ENCODE results near the gene MRFAP1L1. TPM values are rescaled to one million over a fixed set of nuclear protein-coding genes. Genes with fewer than 3 reads are reported as not detected.
"Not testable (repeated sequence)": the region's sequence is repeated elsewhere in the genome, so short reads cannot be mapped to it uniquely, and the experiment has no call there.

Gene MRFAP1L1
- 10 to 100 TPM; 44.0 to 55.1 TPM for total RNA-seq

DNA sequence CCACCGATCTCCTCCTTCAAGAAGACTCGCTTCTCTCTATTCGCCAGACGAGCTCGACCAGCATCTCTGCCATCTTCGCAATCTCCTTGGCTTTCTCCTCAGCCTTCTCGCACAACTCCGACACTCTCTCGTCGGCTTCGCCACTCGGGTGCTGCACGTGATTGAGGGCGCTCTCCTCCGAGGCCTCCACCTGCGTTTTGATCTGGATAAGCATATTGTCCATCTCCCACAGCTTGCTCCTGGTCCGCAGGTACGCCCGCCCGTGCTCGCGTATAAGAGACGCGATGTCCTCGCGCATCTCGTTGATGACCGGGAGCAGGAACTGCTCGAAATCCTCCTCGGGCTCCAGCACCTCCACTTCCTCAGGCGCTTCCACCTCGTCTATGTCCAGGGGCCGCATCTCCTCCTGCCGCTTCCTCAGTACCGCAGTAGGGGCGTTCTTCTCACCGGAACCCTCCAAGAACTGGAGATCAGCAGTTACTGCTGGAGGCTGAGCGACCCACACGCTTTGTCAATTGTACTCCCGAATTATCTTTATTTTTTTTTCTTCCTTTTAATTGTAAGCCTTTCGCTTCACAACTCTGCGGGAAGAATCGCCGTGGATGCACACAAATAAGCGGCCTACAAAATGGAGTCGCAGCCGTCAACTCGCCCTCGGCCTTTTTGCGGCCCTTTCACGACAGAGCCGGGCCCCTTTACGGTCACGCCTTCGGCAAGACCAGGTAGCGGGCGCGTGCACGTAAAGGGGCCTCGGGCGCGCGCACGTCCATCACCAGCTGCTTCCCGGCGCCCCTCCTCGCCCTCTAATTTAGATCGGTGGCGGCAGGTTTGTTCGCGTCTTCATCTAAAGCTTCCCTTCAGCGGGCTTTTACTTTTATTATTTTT lies at the start of gene MRFAP1L1:
MRFAP1L1 (minus strand) TSS at position 636 of the 885 bp plus-strand sequence; CDS start at position 400, 236 bp downstream.
- peak within 1 kb of the TSS; percentile 99 for H3K4me3 Mint-ChIP-seq

DNA sequence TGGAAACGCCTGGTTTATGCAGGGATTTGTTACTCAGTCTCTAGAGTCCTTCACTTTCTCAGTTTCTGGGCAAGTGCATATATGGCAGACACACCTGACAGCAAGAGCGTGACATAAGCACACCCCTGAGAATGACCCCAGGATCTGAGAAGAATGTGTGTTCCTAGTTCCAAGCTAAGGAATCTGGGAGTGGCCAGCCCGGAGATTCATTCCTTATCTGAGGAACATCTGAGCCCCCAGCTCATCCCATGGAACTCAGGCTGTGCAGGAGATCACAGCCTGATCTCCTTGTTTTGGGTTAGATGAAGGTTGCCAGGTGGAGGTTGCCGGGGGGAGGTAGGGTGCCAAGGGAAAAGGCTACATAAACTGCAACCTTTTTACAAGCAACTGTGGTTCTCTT lies 49.1 kb upstream of the MRFAP1L1 start:
- DNase-seq (ENCODE audit: low spot score) (no peak), ATAC-seq (no peak)
- H3K9me3 Mint-ChIP-seq = no peaks in the 10 kb centered on the region
- H3K36me3 Mint-ChIP-seq = no peaks in the 10 kb centered on the region
- H3K27me3 Mint-ChIP-seq = no peaks in the 10 kb centered on the region
- H3K27ac Mint-ChIP-seq = no peak overlapping the region
- H3K4me1 Mint-ChIP-seq (ENCODE audit: low read depth in 2 of 2) = no peaks in the 10 kb centered on the region
- no peak overlapping the region for H3K4me3 Mint-ChIP-seq

More for the DNA sequence above, at the start of gene MRFAP1L1:
- Mint-ChIP-seq H3K36me3 (peaks cover 31% of the 10 kb centered on the region), H3K27ac (peak within 1 kb of the TSS; percentile 94 to 98), H3K4me1 (ENCODE audit: low read depth in 2 of 2) (peaks cover 54 to 67% of the 10 kb centered on the region in 2 donors), H3K9me3 (no peaks in the 10 kb centered on the region), H3K27me3 (no peaks in the 10 kb centered on the region)
- DNase-seq (ENCODE audit: low spot score) (peak; percentile 98), ATAC-seq (peak; percentile 90 to 93)

- not testable (repeated sequence) for H3K4me1 Mint-ChIP-seq (ENCODE audit: low read depth in 2 of 2); H3K27me3 Mint-ChIP-seq; H3K9me3 Mint-ChIP-seq; H3K4me3 Mint-ChIP-seq; H3K27ac Mint-ChIP-seq; DNase-seq (ENCODE audit: low spot score); H3K36me3 Mint-ChIP-seq; ATAC-seq
Observed at GRCh38 chr4:6756345-6756744, 46.7 kb upstream of the MRFAP1L1 start.

DNA sequence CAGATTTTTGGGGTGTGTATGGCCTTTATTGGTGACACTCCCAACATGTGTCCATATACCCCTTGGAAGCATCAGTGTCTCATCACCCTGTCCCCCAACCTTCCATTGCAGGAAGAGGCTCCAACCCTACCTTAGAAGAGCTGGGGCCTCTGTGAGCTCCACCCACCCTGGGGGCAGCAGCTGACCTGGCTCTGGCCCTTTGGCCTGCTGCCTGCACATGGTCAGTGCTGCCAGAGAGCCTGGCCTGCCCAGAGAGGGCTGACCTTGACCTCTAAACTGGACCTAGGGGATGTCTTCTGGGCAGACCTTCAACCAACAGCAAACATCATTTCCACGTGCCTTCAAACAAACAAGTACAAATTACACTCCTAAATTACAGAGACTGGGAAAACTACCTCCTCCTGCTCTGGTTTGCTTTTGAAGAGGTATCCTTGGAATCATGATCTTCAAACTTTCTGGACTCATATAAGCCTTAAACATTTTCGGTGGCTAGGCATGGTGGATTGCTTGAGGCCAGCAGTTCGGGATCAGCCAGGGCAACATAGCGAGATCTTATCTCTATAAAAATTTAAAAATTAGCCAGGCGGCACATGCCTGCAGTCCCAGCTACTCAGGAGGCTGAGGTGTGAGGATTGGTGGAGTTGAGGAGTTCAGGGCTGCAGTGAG lies 45.6 kb upstream of the MRFAP1L1 start:
- no peaks in the 10 kb centered on the region for H3K36me3 Mint-ChIP-seq
- H3K27ac Mint-ChIP-seq = no peak overlapping the region
- DNase-seq (ENCODE audit: low spot score) = no peak
- H3K4me3 Mint-ChIP-seq = no peak overlapping the region
- H3K27me3 Mint-ChIP-seq = no peaks in the 10 kb centered on the region
- peaks cover 8% of the 10 kb centered on the region in 2 donors for H3K4me1 Mint-ChIP-seq (ENCODE audit: low read depth in 2 of 2)
- no peaks in the 10 kb centered on the region for H3K9me3 Mint-ChIP-seq
- ATAC-seq = no peak

- Mint-ChIP-seq H3K4me1 (ENCODE audit: low read depth in 2 of 2) (peaks cover 8% of the 10 kb centered on the region in 2 donors), H3K9me3 (no peaks in the 10 kb centered on the region), H3K36me3 (no peaks in the 10 kb centered on the region), H3K27ac (no peak overlapping the region), H3K27me3 (no peaks in the 10 kb centered on the region), H3K4me3 (no peak overlapping the region)
- no peak for ATAC-seq
- no peak for DNase-seq (ENCODE audit: low spot score)
Observed at GRCh38 chr4:6754481-6755087, 44.9 kb upstream of the MRFAP1L1 start.

DNA sequence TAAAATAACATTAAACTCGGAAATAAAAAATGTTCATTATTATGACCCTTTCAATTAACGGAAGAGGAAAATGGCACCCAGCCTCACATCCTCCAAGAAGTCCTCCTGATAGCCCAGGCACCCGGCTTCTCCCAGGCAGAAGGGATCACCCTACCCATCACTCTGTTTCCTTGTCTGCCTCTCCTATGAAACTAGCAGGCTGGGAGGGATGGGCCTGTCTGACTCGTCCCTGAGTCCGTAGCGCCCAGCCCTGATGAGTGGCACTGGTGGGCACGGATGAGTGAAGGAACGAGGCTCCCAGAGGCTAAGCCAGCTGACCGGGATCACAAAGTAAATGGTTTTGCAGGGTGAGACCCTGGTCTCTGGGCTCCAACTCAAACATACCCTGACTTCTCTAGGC lies 44.2 kb upstream of the MRFAP1L1 start:
- Mint-ChIP-seq H3K36me3 (no peaks in the 10 kb centered on the region), H3K27me3 (no peaks in the 10 kb centered on the region), H3K27ac (no peak overlapping the region)

DNA sequence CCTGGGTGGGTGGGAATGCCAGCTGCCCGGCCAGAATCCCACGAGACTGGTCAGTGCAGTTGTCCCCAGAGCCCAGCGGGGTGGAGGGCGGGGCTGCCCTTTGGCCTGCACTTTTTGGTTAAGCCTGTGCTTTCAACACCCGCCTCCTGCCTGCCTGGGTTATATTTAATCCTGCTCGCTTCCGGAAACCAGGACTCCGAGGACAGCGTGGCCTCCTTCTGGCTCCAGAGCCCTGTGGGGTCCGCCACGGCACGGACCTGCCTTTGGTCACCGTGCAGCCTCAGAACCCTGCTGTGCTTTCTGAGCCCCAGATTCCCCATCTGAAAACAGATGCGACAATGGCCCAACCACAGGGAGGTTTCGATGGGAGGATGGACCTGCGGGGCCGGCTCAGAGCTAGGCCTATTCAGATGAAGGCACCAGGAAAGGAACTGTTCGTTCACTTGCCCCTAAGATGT lies 43.5 kb upstream of the MRFAP1L1 start:
- peaks cover 8% of the 10 kb centered on the region in 2 donors for H3K4me1 Mint-ChIP-seq (ENCODE audit: low read depth in 2 of 2)
- ATAC-seq (no peak), DNase-seq (ENCODE audit: low spot score) (no peak)
- no peaks in the 10 kb centered on the region for H3K27me3 Mint-ChIP-seq
- H3K4me3 Mint-ChIP-seq = no peak overlapping the region
- no peaks in the 10 kb centered on the region for H3K36me3 Mint-ChIP-seq
- no peaks in the 10 kb centered on the region for H3K9me3 Mint-ChIP-seq
- H3K27ac Mint-ChIP-seq = no peak overlapping the region

More for the DNA sequence above, 44.2 kb upstream of the MRFAP1L1 start:
- no peak for DNase-seq (ENCODE audit: low spot score)
- Mint-ChIP-seq H3K9me3 (no peaks in the 10 kb centered on the region), H3K4me1 (ENCODE audit: low read depth in 2 of 2) (peaks cover 8% of the 10 kb centered on the region in 2 donors), H3K4me3 (no peak overlapping the region)
- ATAC-seq = no peak

- no peaks in the 10 kb centered on the region for H3K9me3 Mint-ChIP-seq
- no peak overlapping the region for H3K27ac Mint-ChIP-seq
- no peaks in the 10 kb centered on the region for H3K27me3 Mint-ChIP-seq
- peaks cover 8% of the 10 kb centered on the region in 2 donors for H3K4me1 Mint-ChIP-seq (ENCODE audit: low read depth in 2 of 2)
- no peak overlapping the region for H3K4me3 Mint-ChIP-seq
- H3K36me3 Mint-ChIP-seq = no peaks in the 10 kb centered on the region
- DNase-seq (ENCODE audit: low spot score) = no peak
- ATAC-seq = no peak
Observed at GRCh38 chr4:6752486-6752829, 42.8 kb upstream of the MRFAP1L1 start.

- DNase-seq (ENCODE audit: low spot score) (no peak), ATAC-seq (no peak)
- Mint-ChIP-seq H3K4me3 (peak overlapping the region; percentile 80), H3K27me3 (no peaks in the 10 kb centered on the region), H3K4me1 (ENCODE audit: low read depth in 2 of 2) (peaks cover 8% of the 10 kb centered on the region in 2 donors), H3K9me3 (no peaks in the 10 kb centered on the region), H3K27ac (peak overlapping the region in 1 of 2 donors; percentile 79), H3K36me3 (no peaks in the 10 kb centered on the region)
Observed at GRCh38 chr4:6751611-6752485, 42.2 kb upstream of the MRFAP1L1 start.

- no peaks in the 10 kb centered on the region for H3K9me3 Mint-ChIP-seq
- peak overlapping the region; percentile 80 for H3K4me3 Mint-ChIP-seq
- H3K36me3 Mint-ChIP-seq = no peaks in the 10 kb centered on the region
- DNase-seq (ENCODE audit: low spot score) (no peak), ATAC-seq (no peak)
- no peaks in the 10 kb centered on the region for H3K27me3 Mint-ChIP-seq
- peak overlapping the region in 1 of 2 donors; percentile 79 for H3K27ac Mint-ChIP-seq
- H3K4me1 Mint-ChIP-seq (ENCODE audit: low read depth in 2 of 2) = peaks cover 8% of the 10 kb centered on the region in 2 donors
Observed at GRCh38 chr4:6750286-6751221, 40.9 kb upstream of the MRFAP1L1 start.

- Mint-ChIP-seq H3K4me3 (no peak overlapping the region), H3K27me3 (no peaks in the 10 kb centered on the region), H3K27ac (no peak overlapping the region), H3K36me3 (no peaks in the 10 kb centered on the region), H3K4me1 (ENCODE audit: low read depth in 2 of 2) (peaks cover 8% of the 10 kb centered on the region in 2 donors), H3K9me3 (no peaks in the 10 kb centered on the region)
- DNase-seq (ENCODE audit: low spot score) (no peak), ATAC-seq (no peak)
Observed at GRCh38 chr4:6749340-6750171, 39.9 kb upstream of the MRFAP1L1 start.

- no peak for DNase-seq (ENCODE audit: low spot score)
- Mint-ChIP-seq H3K27ac (no peak overlapping the region), H3K27me3 (no peaks in the 10 kb centered on the region), H3K9me3 (no peaks in the 10 kb centered on the region), H3K36me3 (no peaks in the 10 kb centered on the region), H3K4me3 (no peak overlapping the region), H3K4me1 (ENCODE audit: low read depth in 2 of 2) (peaks cover 8% of the 10 kb centered on the region in 2 donors)
- no peak for ATAC-seq
Observed at GRCh38 chr4:6748286-6748685, 38.6 kb upstream of the MRFAP1L1 start.
